GM23248 (cell line): ENCODE data around the gene SMAD5.

Experiments
- EZH2 ChIP-seq: fragments of 200-600 bp; sonication (generic); IDR thresholded peaks from 2 replicates; pipeline ENCODE4 v1.6.1; 2018; ENCODE audit warnings: antibody characterized with exemption, mild to moderate bottlenecking; ENCODE audit not compliant: insufficient read depth, poor library complexity, severe bottlenecking
- EZH2phosphoT487 ChIP-seq: fragments of 200-600 bp; sonication (generic); IDR thresholded peaks from 2 replicates; pipeline ENCODE4 v1.6.1; 2018; ENCODE audit warnings: antibody characterized with exemption, moderate library complexity, mild to moderate bottlenecking, low read depth; ENCODE audit not compliant: insufficient read depth

- TF ChIP-seq EZH2: no peak
- no peak for TF ChIP-seq EZH2phosphoT487
Measured at GRCh38 chr5:136212252-136212721, 79.6 kb downstream of the SMAD5 start.
